Loucy (cell line): ENCODE results near the gene CTNND2.

Experiments used
- H2AFZ ChIP-seq: fragments of 200-600 bp; sonication (generic); 2 replicates; pipeline ENCODE4 v1.6.0; 2016; ENCODE audit warnings: antibody characterized with exemption, mild to moderate bottlenecking, low read length, moderate library complexity
- H3F3A ChIP-seq: fragments of 200-600 bp; 2 replicates; pipeline ENCODE4 v1.6.0; 2016; ENCODE audit warnings: antibody characterized with exemption, low read depth, mild to moderate bottlenecking
- H3K27me3 ChIP-seq: fragments of 200-600 bp; sonication (generic); 2 replicates; pipeline ENCODE4 v1.6.1; 2014; ENCODE audit warnings: low read length, mild to moderate bottlenecking; ENCODE audit not compliant: insufficient read depth, poor library complexity, severe bottlenecking
- H3K36me3 ChIP-seq: fragments of 200-600 bp; sonication (generic); 2 replicates; pipeline ENCODE4 v1.6.1; 2016; ENCODE audit warnings: low read length; ENCODE audit not compliant: insufficient read depth
- H3K4me1 ChIP-seq: fragments of 200-600 bp; sonication (generic); 2 replicates; pipeline ENCODE4 v1.5.1; 2014; ENCODE audit warnings: low read length, mild to moderate bottlenecking; ENCODE audit not compliant: insufficient read depth, poor library complexity, severe bottlenecking
- H3K4me2 ChIP-seq: fragments of 200-600 bp; sonication (generic); 2 replicates; pipeline ENCODE4 v1.6.0; 2014; ENCODE audit warnings: antibody characterized with exemption, low read length, low read depth, mild to moderate bottlenecking; ENCODE audit not compliant: poor library complexity, severe bottlenecking
- H3K4me3 ChIP-seq: fragments of 200-600 bp; sonication (generic); 2 replicates; pipeline ENCODE4 v1.5.1; 2014; ENCODE audit warnings: low read length, mild to moderate bottlenecking, mixed read lengths; ENCODE audit not compliant: poor library complexity, severe bottlenecking
- H3K79me2 ChIP-seq: fragments of 200-600 bp; sonication (generic); 2 replicates; pipeline ENCODE4 v1.6.1; 2014; ENCODE audit warnings: low read length; ENCODE audit not compliant: insufficient read depth
- H3K9ac ChIP-seq: fragments of 200-600 bp; sonication (generic); 2 replicates; pipeline ENCODE4 v1.6.0; 2014; ENCODE audit warnings: mild to moderate bottlenecking, low read depth, low read length, moderate library complexity; ENCODE audit not compliant: poor library complexity, severe bottlenecking
- H3K9me2 ChIP-seq: fragments of 200-600 bp; sonication (generic); replicated peaks from 2 replicates; pipeline ENCODE4 v1.6.1; 2016; ENCODE audit warnings: low read depth, low read length, mixed read lengths
- H3K9me3 ChIP-seq: fragments of 200-600 bp; sonication (generic); 2 replicates; pipeline ENCODE4 v1.6.1; 2014; ENCODE audit warnings: mild to moderate bottlenecking, antibody characterized with exemption, low read length, low read depth; ENCODE audit not compliant: insufficient read depth
- H4K20me1 ChIP-seq: fragments of 200-600 bp; sonication (generic); 2 replicates; pipeline ENCODE4 v1.6.0; 2014; ENCODE audit warnings: antibody characterized with exemption, low read length, mild to moderate bottlenecking; ENCODE audit not compliant: insufficient read depth, poor library complexity, severe bottlenecking
- EZH2phosphoT487 ChIP-seq: fragments of 200-600 bp; IDR thresholded peaks from 2 replicates; pipeline ENCODE4 v1.6.1; 2018; ENCODE audit warnings: antibody characterized with exemption, mild to moderate bottlenecking, moderate library complexity, borderline replicate concordance
- TF ChIP-seq, protein P1 (sequence below): fragments of 200-600 bp; sonication (generic); conservative IDR thresholded peaks from 2 replicates; pipeline ENCODE4 v1.5.1; 2014; ENCODE audit warnings: mild to moderate bottlenecking, antibody characterized with exemption, low read length

Gene CTNND2

DNA sequence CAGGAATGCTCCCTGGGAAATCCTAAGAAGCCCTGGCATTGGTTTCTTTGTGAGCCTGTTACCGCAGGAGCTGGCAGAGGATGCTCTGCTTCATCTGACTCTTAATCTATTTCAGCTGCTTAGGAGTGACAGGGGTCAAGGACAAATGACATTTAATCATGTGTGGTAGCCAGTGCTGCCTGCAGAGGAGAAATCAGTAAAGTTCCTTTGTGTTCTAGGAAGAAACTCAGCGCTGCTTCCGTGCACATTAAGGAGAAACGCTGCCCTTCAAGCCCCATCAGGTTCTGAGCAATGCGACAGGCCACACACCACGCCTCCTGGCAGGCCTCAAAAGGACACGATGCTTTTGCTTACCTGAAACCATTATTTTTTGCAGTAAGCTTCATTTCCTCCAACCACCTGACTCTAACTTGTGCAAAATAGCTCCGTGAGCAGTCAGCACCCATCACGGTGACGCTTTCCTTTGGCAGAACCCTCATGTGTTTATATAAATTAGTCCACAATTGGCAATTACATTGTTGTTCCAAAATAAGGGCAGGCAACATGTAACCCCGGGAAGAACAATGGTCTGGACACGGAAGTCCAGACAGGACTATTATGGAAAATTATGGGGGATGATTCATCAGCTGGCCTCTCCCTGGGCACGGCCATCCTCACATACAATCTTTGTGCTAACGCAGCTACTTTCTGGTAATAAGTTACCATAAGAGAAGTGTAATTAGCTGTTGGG is 755.3 kb downstream of the CTNND2 start:
- Histone ChIP-seq H3K4me2 (no peak overlapping the region), H3K9me2 (no peaks in the 10 kb centered on the region), H3K27me3 (no peaks in the 10 kb centered on the region), H2AFZ (no peak overlapping the region), H4K20me1 (no peaks in the 10 kb centered on the region), H3K4me3 (no peak overlapping the region), H3K9ac (no peak overlapping the region), H3K79me2 (no peaks in the 10 kb centered on the region), H3K4me1 (peaks cover 6% of the 10 kb centered on the region), H3K9me3 (no peaks in the 10 kb centered on the region), H3F3A (no peaks in the 10 kb centered on the region), H3K36me3 (no peaks in the 10 kb centered on the region)
- no peak for TF ChIP-seq EZH2phosphoT487
- TF ChIP-seq, protein P1, sequence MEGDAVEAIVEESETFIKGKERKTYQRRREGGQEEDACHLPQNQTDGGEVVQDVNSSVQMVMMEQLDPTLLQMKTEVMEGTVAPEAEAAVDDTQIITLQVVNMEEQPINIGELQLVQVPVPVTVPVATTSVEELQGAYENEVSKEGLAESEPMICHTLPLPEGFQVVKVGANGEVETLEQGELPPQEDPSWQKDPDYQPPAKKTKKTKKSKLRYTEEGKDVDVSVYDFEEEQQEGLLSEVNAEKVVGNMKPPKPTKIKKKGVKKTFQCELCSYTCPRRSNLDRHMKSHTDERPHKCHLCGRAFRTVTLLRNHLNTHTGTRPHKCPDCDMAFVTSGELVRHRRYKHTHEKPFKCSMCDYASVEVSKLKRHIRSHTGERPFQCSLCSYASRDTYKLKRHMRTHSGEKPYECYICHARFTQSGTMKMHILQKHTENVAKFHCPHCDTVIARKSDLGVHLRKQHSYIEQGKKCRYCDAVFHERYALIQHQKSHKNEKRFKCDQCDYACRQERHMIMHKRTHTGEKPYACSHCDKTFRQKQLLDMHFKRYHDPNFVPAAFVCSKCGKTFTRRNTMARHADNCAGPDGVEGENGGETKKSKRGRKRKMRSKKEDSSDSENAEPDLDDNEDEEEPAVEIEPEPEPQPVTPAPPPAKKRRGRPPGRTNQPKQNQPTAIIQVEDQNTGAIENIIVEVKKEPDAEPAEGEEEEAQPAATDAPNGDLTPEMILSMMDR: no peak

DNA sequence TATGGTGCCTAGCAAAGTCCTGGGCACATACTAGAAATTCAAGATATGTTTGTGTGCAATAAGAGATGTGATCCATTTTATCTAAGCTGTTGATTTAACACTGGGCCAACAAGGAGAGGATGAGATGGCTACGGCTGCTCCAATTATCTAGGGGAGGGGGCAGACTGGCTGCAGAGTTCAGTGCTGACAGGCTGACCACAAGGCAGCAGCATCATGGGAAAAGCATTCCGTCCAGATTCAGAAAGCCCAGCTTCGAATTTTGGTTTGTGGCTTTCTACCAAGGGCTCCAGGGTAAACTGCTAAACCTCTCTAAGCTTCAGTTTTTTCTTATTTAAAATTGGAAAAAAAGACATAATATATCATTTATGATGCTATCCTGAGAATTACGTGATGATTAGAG is 758.1 kb downstream of the CTNND2 start:
- H3K4me3 ChIP-seq: no peak overlapping the region
- H3F3A ChIP-seq: no peaks in the 10 kb centered on the region
- no peaks in the 10 kb centered on the region for H3K79me2 ChIP-seq
- no peaks in the 10 kb centered on the region for H3K27me3 ChIP-seq
- no peak overlapping the region for H3K9ac ChIP-seq
- no peaks in the 10 kb centered on the region for H4K20me1 ChIP-seq
- no peaks in the 10 kb centered on the region for H3K36me3 ChIP-seq
- H3K9me3 ChIP-seq: no peaks in the 10 kb centered on the region
- H3K4me2 ChIP-seq: no peak overlapping the region
- no peak for TF ChIP-seq EZH2phosphoT487
- TF ChIP-seq, protein P1: no peak
- H3K4me1 ChIP-seq: peaks cover 6% of the 10 kb centered on the region
- no peak overlapping the region for H2AFZ ChIP-seq
- no peaks in the 10 kb centered on the region for H3K9me2 ChIP-seq

GRCh38 chr5:11143456-11144267 is 760.6 kb downstream of the CTNND2 start:
- Histone ChIP-seq H3K36me3 (no peaks in the 10 kb centered on the region), H3K4me1 (peaks cover 6% of the 10 kb centered on the region), H3K27me3 (no peaks in the 10 kb centered on the region), H3F3A (no peaks in the 10 kb centered on the region), H3K4me2 (no peak overlapping the region), H4K20me1 (no peaks in the 10 kb centered on the region), H3K79me2 (no peaks in the 10 kb centered on the region), H3K9me3 (no peaks in the 10 kb centered on the region), H3K9ac (no peak overlapping the region), H3K4me3 (no peak overlapping the region), H3K9me2 (no peaks in the 10 kb centered on the region), H2AFZ (no peak overlapping the region)
- TF ChIP-seq EZH2phosphoT487: no peak
- TF ChIP-seq, protein P1: no peak
